HepG2 (cell line): ENCODE data around the gene CFAP221. TPM values are rescaled to one million over a fixed set of nuclear protein-coding genes. Genes with fewer than 3 reads are reported as not detected.

ENCODE experiments used
- AHR ChIP-seq: IDR thresholded peaks from 2 replicates; pipeline ENCODE4 v1.6.1; 2018; ENCODE audit warnings: missing genetic modification reagents, missing compliant biosample characterization
- BCL3 ChIP-seq: sonication (generic); formaldehyde crosslinking; IDR thresholded peaks from 2 replicates; pipeline ENCODE4 v1.5.1; 2020; ENCODE audit warnings: mild to moderate bottlenecking, missing genetic modification reagents, moderate library complexity
- CCAR2 ChIP-seq: fragments of 200-400 bp; formaldehyde crosslinking; optimal IDR thresholded peaks from 2 replicates; pipeline ENCODE3; 2018; ENCODE audit warnings: low read depth, mild to moderate bottlenecking, low read length, moderate library complexity
- DDIT3 ChIP-seq: sonication (generic); formaldehyde crosslinking; IDR thresholded peaks from 2 replicates; pipeline ENCODE4 v1.4.0; 2020; ENCODE audit warnings: mild to moderate bottlenecking, missing genetic modification reagents
- DMTF1 ChIP-seq: sonication (generic); formaldehyde crosslinking; IDR thresholded peaks from 2 replicates; pipeline ENCODE4 v1.4.0; 2020; ENCODE audit warnings: mild to moderate bottlenecking, missing genetic modification reagents
- EHMT2 ChIP-seq: fragments of 200-600 bp; sonication (generic); IDR thresholded peaks from 2 replicates; pipeline ENCODE4 v1.7.0; 2017; ENCODE audit warnings: antibody characterized with exemption, low read depth, low read length, borderline replicate concordance
- GABPB1 ChIP-seq: IDR thresholded peaks from 2 replicates; pipeline ENCODE4 v1.6.1; 2016; ENCODE audit warnings: mild to moderate bottlenecking, missing genetic modification reagents, moderate library complexity, missing compliant biosample characterization
- HDAC1 ChIP-seq: sonication (generic); formaldehyde crosslinking; IDR thresholded peaks from 2 replicates; pipeline ENCODE4 v1.5.1; 2020; ENCODE audit warnings: mild to moderate bottlenecking, missing genetic modification reagents
- MXD3 ChIP-seq: IDR thresholded peaks from 2 replicates; pipeline ENCODE4 v1.6.1; 2016; ENCODE audit warnings: mild to moderate bottlenecking, missing biosample characterization, missing genetic modification reagents
- MZF1 ChIP-seq: sonication (generic); formaldehyde crosslinking; IDR thresholded peaks from 2 replicates; pipeline ENCODE4 v1.8.1; 2023; ENCODE audit warnings: mild to moderate bottlenecking, missing genetic modification reagents, borderline replicate concordance
- RARG ChIP-seq: sonication (generic); formaldehyde crosslinking; IDR thresholded peaks from 2 replicates; pipeline ENCODE4 v1.4.0; 2020; ENCODE audit warnings: low read depth, mild to moderate bottlenecking, missing genetic modification reagents
- SPEN ChIP-seq: sonication (generic); formaldehyde crosslinking; IDR thresholded peaks from 2 replicates; pipeline ENCODE4 v1.5.1; 2020; ENCODE audit warnings: low read depth, mild to moderate bottlenecking, missing genetic modification reagents
- TGIF2 ChIP-seq: IDR thresholded peaks from 2 replicates; pipeline ENCODE4 v1.6.1; 2016; ENCODE audit warnings: control low read depth, missing compliant biosample characterization
- ZNF644 ChIP-seq: IDR thresholded peaks from 2 replicates; pipeline ENCODE4 v1.6.1; 2016; ENCODE audit warnings: low read depth
- ZNF724P ChIP-seq: sonication (generic); formaldehyde crosslinking; IDR thresholded peaks from 2 replicates; pipeline ENCODE4 v1.8.0; 2022; ENCODE audit warnings: missing genetic modification reagents, borderline replicate concordance
- ZNF746 ChIP-seq: sonication (generic); formaldehyde crosslinking; IDR thresholded peaks from 2 replicates; pipeline ENCODE4 v1.8.0; 2022; ENCODE audit warnings: mild to moderate bottlenecking, missing genetic modification reagents
- polyA plus RNA-seq, 8 experiments: library from polyadenylated mRNA; depleted of rRNA in 3 of 8; stranded (reverse) in 7 of 8; unstranded in 1 of 8; fragments of >200 nt; fragmentation: Illumina TruSeq in 4 of 8; extraction: Trizol in 4 of 8; gene quantifications; 2 replicates each; pipeline versions ENCODE4 v1.2.1 to v1.2.3, GENCODE V29; 2011 to 2016; ENCODE audit warnings: low read depth in 4 of 8, missing spikeins in 1 of 8, mixed read lengths in 1 of 8; ENCODE audit not compliant: insufficient read depth in 1 of 8
- total RNA-seq, 5 experiments: library from RNA; depleted of rRNA; stranded (reverse); fragments of >200 nt; fragmentation: Illumina TruSeq; extraction: Trizol; gene quantifications; 2 replicates each; pipeline ENCODE4 v1.2.3, GENCODE V29; 2016; ENCODE audit warnings: low read depth in 1 of 5
- TF ChIP-seq, protein P1 (sequence below): sonication (generic); formaldehyde crosslinking; IDR thresholded peaks from 2 replicates; pipeline ENCODE4 v1.8.1; 2023; ENCODE audit warnings: mild to moderate bottlenecking, missing genetic modification reagents, borderline replicate concordance
- TF ChIP-seq, protein P2 (sequence below): sonication (generic); formaldehyde crosslinking; IDR thresholded peaks from 2 replicates; pipeline ENCODE4 v1.4.0; 2020; ENCODE audit warnings: missing genetic modification reagents
- TF ChIP-seq, protein P3 (sequence below): sonication (generic); formaldehyde crosslinking; IDR thresholded peaks from 2 replicates; pipeline ENCODE4 v1.4.0; 2020; ENCODE audit warnings: missing genetic modification reagents, borderline replicate concordance
- TF ChIP-seq, protein P4 (sequence below): IDR thresholded peaks from 2 replicates; pipeline ENCODE4 v1.6.1; 2016; ENCODE audit warnings: mild to moderate bottlenecking

CFAP221 gene
- total and polyA plus RNA-seq, 2 of the 13 experiments (the other 11 are each of a cell fraction or from before 2014, with no cell fraction given) = not detected

DNA sequence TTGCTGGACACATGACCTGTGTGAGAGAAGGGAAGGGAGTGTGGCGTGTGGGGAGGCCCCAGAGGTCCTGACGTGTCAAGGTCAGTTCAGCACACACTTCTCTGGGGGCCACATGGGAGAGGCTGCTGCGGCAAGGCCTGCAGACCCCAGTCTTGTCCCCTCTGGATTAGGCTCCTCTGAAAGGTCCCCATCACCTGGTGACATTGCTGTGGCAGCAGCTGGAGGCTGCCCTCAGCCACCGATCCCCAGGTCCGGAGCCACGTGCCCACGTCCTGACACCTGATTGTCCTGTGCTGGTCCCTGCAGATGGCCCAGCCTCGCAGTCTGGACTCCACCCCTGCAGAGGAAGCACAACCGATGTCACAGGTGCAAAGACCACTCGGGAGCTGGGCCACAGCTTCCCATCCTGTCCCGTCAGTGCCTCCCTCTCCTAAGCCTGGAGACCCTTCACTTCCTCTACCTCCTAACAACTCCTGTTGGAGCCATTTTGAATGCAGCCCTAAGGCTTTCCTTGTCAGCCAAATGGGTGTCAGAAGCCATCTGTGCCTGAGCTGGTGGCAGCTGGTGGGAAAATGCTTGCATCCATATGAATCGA, 147.5 kb downstream of the CFAP221 start (continued):
- TF ChIP-seq DMTF1 (no peak), ZNF724P (CRISPR knock-in tag) (no peak), EHMT2 (no peak), HDAC1 (CRISPR knock-in tag) (0 out of 2 replicates have a peak, but pooled peaks have one; percentile 17), BCL3 (CRISPR knock-in tag) (no peak), RARG (CRISPR knock-in tag) (no peak), SPEN (CRISPR knock-in tag) (peak; percentile 49; the same call in 1 of the 2 replicates), GABPB1 (peak; percentile 52; the same call in 1 of the 2 replicates), TGIF2 (CRISPR knock-in tag) (peak; percentile 43; the same call in 1 of the 2 replicates), MXD3 (CRISPR knock-in tag) (peak; percentile 31; the same call in 1 of the 2 replicates), AHR (CRISPR knock-in tag) (peak; percentile 11; the same call in 1 of the 2 replicates), ZNF746 (CRISPR knock-in tag) (peak; percentile 31; the same call in 1 of the 2 replicates), ZNF644 (CRISPR knock-in tag) (0 out of 2 replicates have a peak, but pooled peaks have one; percentile 12), MZF1 (CRISPR knock-in tag) (no peak), CCAR2 (no peak), DDIT3 (no peak)
- TF ChIP-seq, protein P1, sequence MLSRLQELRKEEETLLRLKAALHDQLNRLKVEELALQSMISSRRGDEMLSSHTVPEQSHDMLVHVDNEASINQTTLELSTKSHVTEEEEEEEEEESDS = no peak
- TF ChIP-seq, protein P2, sequence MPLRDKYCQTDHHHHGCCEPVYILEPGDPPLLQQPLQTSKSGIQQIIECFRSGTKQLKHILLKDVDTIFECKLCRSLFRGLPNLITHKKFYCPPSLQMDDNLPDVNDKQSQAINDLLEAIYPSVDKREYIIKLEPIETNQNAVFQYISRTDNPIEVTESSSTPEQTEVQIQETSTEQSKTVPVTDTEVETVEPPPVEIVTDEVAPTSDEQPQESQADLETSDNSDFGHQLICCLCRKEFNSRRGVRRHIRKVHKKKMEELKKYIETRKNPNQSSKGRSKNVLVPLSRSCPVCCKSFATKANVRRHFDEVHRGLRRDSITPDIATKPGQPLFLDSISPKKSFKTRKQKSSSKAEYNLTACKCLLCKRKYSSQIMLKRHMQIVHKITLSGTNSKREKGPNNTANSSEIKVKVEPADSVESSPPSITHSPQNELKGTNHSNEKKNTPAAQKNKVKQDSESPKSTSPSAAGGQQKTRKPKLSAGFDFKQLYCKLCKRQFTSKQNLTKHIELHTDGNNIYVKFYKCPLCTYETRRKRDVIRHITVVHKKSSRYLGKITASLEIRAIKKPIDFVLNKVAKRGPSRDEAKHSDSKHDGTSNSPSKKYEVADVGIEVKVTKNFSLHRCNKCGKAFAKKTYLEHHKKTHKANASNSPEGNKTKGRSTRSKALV (CRISPR knock-in tag) = no peak
- TF ChIP-seq, protein P3, sequence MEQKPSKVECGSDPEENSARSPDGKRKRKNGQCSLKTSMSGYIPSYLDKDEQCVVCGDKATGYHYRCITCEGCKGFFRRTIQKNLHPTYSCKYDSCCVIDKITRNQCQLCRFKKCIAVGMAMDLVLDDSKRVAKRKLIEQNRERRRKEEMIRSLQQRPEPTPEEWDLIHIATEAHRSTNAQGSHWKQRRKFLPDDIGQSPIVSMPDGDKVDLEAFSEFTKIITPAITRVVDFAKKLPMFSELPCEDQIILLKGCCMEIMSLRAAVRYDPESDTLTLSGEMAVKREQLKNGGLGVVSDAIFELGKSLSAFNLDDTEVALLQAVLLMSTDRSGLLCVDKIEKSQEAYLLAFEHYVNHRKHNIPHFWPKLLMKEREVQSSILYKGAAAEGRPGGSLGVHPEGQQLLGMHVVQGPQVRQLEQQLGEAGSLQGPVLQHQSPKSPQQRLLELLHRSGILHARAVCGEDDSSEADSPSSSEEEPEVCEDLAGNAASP (CRISPR knock-in tag) = 0 out of 2 replicates have a peak, but pooled peaks have one; percentile 31
- TF ChIP-seq, protein P4, sequence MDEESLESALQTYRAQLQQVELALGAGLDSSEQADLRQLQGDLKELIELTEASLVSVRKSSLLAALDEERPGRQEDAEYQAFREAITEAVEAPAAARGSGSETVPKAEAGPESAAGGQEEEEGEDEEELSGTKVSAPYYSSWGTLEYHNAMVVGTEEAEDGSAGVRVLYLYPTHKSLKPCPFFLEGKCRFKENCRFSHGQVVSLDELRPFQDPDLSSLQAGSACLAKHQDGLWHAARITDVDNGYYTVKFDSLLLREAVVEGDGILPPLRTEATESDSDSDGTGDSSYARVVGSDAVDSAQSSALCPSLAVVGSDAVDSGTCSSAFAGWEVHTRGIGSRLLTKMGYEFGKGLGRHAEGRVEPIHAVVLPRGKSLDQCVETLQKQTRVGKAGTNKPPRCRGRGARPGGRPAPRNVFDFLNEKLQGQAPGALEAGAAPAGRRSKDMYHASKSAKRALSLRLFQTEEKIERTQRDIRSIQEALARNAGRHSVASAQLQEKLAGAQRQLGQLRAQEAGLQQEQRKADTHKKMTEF (CRISPR knock-in tag) = peak; percentile 55; the same call in 1 of the 2 replicates
